Peyer's patch (tissue), 4 donors: ENCODE results near the gene PCGF3.

Source experiments
- POLR2A ChIP-seq, 2 donors: fragments of 450-650 bp; IDR thresholded peaks; one replicate each; pipeline ENCODE4 v1.5.1; 2017; ENCODE audit warnings: antibody characterized with exemption in 2 of 2, mild to moderate bottlenecking in 2 of 2, moderate library complexity in 2 of 2
- TF ChIP-seq, protein P1 (sequence below), 6 experiments: fragments of 450-650 bp in 4 of 6; fragments of 200-600 bp in 2 of 6; sonication (generic) in 1 of 6; IDR thresholded peaks; one replicate each; pipeline ENCODE4 v1.5.1; 2017 to 2019; ENCODE audit warnings: antibody characterized with exemption in 6 of 6, mild to moderate bottlenecking in 3 of 6, moderate library complexity in 1 of 6

DNA sequence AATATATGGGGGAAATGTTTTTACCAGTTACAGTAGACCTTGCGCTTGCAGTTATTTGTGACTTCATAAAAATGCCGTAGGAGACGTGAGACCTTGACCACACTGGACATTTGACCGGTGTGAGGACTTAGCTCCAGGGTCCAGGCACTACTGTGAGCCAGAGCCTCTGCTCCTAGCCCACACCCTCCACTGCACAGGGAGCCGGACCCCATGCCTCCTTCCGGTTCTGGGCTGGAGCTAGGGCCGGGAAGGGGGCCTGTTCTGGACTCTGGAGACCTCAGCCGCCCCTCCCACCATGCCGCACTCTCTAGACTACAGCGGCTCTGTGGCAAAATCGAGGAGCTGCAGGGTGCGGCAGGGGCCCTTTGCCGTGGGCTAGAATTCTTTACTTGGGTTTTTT lies 5.3 kb downstream of the PCGF3 start:
- TF ChIP-seq, protein P1, sequence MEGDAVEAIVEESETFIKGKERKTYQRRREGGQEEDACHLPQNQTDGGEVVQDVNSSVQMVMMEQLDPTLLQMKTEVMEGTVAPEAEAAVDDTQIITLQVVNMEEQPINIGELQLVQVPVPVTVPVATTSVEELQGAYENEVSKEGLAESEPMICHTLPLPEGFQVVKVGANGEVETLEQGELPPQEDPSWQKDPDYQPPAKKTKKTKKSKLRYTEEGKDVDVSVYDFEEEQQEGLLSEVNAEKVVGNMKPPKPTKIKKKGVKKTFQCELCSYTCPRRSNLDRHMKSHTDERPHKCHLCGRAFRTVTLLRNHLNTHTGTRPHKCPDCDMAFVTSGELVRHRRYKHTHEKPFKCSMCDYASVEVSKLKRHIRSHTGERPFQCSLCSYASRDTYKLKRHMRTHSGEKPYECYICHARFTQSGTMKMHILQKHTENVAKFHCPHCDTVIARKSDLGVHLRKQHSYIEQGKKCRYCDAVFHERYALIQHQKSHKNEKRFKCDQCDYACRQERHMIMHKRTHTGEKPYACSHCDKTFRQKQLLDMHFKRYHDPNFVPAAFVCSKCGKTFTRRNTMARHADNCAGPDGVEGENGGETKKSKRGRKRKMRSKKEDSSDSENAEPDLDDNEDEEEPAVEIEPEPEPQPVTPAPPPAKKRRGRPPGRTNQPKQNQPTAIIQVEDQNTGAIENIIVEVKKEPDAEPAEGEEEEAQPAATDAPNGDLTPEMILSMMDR (IDR thresholded peaks at IDR 0.05): no peak
- TF ChIP-seq POLR2A (IDR thresholded peaks at IDR 0.05): no peak
